ENCODE data around the gene CCNG2.

DNA sequence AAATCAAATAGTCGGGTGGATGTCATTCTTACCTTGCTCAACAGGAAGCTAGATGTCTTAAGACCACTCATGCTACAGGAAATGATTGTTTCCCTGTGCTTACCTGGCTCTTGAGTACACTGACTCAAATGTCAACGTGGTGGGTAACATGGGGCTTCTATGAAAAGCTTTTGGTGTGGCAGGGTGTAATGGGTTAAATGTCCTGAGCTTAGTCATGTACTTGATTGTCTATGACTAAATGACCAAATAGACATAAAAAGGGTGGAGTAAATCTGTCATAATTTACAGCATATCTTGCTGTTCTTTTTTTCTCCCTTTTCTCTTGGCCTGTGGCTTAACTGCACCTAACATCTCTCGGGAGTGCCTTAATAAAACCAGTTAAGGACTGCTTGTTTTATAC is 44.9 kb downstream of the CCNG2 start:
- TF ChIP-seq, protein P1, sequence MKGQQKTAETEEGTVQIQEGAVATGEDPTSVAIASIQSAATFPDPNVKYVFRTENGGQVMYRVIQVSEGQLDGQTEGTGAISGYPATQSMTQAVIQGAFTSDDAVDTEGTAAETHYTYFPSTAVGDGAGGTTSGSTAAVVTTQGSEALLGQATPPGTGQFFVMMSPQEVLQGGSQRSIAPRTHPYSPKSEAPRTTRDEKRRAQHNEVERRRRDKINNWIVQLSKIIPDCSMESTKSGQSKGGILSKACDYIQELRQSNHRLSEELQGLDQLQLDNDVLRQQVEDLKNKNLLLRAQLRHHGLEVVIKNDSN (IDR thresholded peaks at IDR 0.05): no peak
- TF ChIP-seq RAD21 (IDR thresholded peaks at IDR 0.05; ENCODE audit: low read depth) (no peak), EP300 (IDR thresholded peaks at IDR 0.05; ENCODE audit: borderline replicate concordance) (no peak), ZBTB7A (IDR thresholded peaks at IDR 0.05; ENCODE audit: low read depth) (no peak), CREB1 (IDR thresholded peaks at IDR 0.05; ENCODE audit: low read depth) (no peak), NFIC (IDR thresholded peaks at IDR 0.05) (no peak)
- TF ChIP-seq, protein P2, sequence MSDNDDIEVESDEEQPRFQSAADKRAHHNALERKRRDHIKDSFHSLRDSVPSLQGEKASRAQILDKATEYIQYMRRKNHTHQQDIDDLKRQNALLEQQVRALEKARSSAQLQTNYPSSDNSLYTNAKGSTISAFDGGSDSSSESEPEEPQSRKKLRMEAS (IDR thresholded peaks at IDR 0.05): no peak

Data from Ishikawa (cell line).